Osteocyte (in vitro differentiated cells): ENCODE results near the gene KNG1. TPM values are rescaled to one million over a fixed set of nuclear protein-coding genes. Genes with fewer than 3 reads are reported as not detected.
"Not testable (repeated sequence)": the region's sequence is repeated elsewhere in the genome, so short reads cannot be mapped to it uniquely, and the experiment has no call there.

ENCODE experiments used
- DNase-seq: peaks from one replicate; pipeline ENCODE4 v3.0.0; 2021; ENCODE audit warnings: mixed read lengths; ENCODE audit not compliant: unreplicated experiment; ENCODE audit errors: extremely low spot score
- H3K27ac Mint-ChIP-seq: one replicate; pipeline ENCODE4 v1.8.0; 2021; ENCODE audit warnings: mild to moderate bottlenecking, mixed read lengths; ENCODE audit not compliant: unreplicated experiment
- H3K27me3 Mint-ChIP-seq: one replicate; pipeline ENCODE4 v1.8.0; 2021; ENCODE audit warnings: mixed read lengths; ENCODE audit not compliant: unreplicated experiment
- H3K36me3 Mint-ChIP-seq: one replicate; pipeline ENCODE4 v1.8.0; 2021; ENCODE audit warnings: mixed read lengths; ENCODE audit not compliant: unreplicated experiment
- H3K4me1 Mint-ChIP-seq: one replicate; pipeline ENCODE4 v1.8.0; 2021; ENCODE audit warnings: mixed read lengths; ENCODE audit not compliant: unreplicated experiment
- H3K4me3 Mint-ChIP-seq: one replicate; pipeline ENCODE4 v1.8.0; 2021; ENCODE audit warnings: mild to moderate bottlenecking, moderate library complexity, mixed read lengths; ENCODE audit not compliant: unreplicated experiment
- H3K9me3 Mint-ChIP-seq: one replicate; pipeline ENCODE4 v1.8.0; 2021; ENCODE audit warnings: mixed read lengths; ENCODE audit not compliant: unreplicated experiment
- total RNA-seq: library from RNA; stranded (reverse); gene quantifications from 2 replicates; pipeline ENCODE4 v1.2.1, GENCODE V29; 2021
- TF ChIP-seq, protein P1 (sequence below): fragments of 200-600 bp; sonication (generic); IDR thresholded peaks from 2 replicates; pipeline ENCODE4 v1.5.0; 2021; ENCODE audit warnings: antibody characterized with exemption, mild to moderate bottlenecking, moderate library complexity

The KNG1 gene
- total RNA-seq, 1 donor from 2014 or later = not detected

DNA sequence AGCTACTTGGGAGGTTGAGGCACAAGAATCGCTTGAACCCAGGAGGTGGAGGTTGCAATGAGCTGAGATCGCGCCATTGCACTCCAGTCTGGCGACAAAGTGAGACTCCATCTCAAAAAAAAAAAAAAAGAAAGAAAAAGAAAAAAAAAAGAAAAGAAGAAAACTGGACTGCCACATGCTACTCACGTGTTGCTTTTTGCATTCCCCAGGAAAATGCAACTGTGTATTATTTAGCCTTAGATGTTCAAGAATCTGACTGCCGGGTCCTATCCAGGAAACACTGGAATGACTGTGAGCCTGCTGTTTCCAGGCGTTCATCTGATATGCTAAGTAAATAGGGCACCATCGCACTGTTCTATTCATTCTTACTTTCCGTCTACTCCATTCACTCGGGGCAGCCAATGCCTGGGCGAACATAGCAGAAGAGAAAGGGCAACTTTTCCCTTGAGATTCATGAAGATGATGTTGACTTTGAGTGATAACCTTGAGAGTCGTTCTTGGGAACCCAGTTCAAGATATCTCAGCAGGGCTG lies 30.0 kb upstream of the KNG1 start:
- H3K27me3 Mint-ChIP-seq = peaks cover 37% of the 10 kb centered on the region
- no peaks in the 10 kb centered on the region for H3K4me1 Mint-ChIP-seq

DNA sequence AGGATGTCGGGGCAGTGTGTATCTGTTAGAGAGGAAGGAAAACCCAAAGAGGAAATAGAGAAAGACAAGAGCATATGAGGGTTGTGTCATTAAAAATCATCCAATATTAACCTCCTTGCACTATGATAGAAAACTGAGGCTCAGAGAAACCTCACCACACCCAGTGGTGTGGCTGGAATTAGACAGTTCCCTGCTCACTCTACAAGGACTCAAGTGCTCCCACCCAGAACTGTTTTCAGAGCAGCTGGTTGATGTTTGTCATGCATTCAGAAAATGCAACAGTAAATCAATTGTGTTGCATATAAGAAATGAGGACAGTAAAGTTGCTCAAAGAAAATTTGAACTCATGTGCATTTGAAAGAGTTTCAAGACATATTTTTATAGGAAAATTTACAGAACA lies 26.9 kb upstream of the KNG1 start:
- peaks cover 38% of the 10 kb centered on the region for H3K27me3 Mint-ChIP-seq
- not testable (repeated sequence) for H3K4me1 Mint-ChIP-seq, DNase-seq, H3K9me3 Mint-ChIP-seq, H3K27ac Mint-ChIP-seq, H3K36me3 Mint-ChIP-seq, H3K4me3 Mint-ChIP-seq

More for the DNA sequence above, 30.0 kb upstream of the KNG1 start:
- Mint-ChIP-seq H3K4me3 (no peak overlapping the region), H3K9me3 (peaks cover 7% of the 10 kb centered on the region), H3K36me3 (no peaks in the 10 kb centered on the region), H3K27ac (no peak overlapping the region)
- no peak for DNase-seq
- TF ChIP-seq, protein P1, sequence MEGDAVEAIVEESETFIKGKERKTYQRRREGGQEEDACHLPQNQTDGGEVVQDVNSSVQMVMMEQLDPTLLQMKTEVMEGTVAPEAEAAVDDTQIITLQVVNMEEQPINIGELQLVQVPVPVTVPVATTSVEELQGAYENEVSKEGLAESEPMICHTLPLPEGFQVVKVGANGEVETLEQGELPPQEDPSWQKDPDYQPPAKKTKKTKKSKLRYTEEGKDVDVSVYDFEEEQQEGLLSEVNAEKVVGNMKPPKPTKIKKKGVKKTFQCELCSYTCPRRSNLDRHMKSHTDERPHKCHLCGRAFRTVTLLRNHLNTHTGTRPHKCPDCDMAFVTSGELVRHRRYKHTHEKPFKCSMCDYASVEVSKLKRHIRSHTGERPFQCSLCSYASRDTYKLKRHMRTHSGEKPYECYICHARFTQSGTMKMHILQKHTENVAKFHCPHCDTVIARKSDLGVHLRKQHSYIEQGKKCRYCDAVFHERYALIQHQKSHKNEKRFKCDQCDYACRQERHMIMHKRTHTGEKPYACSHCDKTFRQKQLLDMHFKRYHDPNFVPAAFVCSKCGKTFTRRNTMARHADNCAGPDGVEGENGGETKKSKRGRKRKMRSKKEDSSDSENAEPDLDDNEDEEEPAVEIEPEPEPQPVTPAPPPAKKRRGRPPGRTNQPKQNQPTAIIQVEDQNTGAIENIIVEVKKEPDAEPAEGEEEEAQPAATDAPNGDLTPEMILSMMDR = no peak

DNA sequence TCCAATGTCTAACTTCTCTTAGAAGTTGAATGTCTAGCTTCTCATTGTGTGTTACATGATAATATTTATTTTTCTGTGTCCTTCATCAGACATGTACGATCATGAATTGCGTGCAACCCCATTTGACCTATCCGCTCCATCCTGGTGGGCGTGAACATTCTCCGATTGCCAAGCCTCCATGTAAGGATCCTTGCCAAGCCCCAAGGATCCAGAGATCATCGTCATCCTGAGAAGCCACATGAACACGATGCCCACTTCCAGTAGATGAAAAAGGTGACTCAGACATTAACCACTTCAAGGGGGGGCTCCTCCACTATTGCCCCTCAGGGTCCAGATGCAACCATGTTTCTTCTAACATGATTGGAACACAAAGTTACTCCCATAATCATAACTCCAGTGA lies 25.5 kb upstream of the KNG1 start:
- no peak overlapping the region for H3K4me3 Mint-ChIP-seq
- no peaks in the 10 kb centered on the region for H3K4me1 Mint-ChIP-seq
- no peaks in the 10 kb centered on the region for H3K36me3 Mint-ChIP-seq
- no peak overlapping the region for H3K27ac Mint-ChIP-seq
- H3K9me3 Mint-ChIP-seq = no peaks in the 10 kb centered on the region
- H3K27me3 Mint-ChIP-seq = peaks cover 35% of the 10 kb centered on the region
- TF ChIP-seq, protein P1 = no peak
- DNase-seq = no peak

DNA sequence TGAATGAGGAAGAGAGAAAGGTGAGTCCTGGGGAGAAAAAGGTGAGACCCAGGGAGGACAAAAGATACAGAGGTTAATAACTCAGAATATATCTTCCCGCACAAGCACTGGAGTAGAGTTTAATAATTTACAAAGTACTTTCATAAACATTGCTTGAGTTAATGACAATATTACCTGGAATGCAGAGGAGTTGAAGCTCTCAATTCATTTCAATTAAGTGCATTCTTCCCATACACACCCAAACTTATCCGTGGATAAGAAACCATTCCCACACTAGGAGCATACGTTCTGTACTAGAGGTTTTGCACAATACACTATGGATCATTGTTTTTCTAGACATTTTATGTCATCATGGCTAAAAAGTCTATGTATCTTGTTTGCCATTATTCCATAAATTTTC lies 23.3 kb upstream of the KNG1 start:
- peaks cover 26% of the 10 kb centered on the region for H3K27me3 Mint-ChIP-seq
- no peaks in the 10 kb centered on the region for H3K36me3 Mint-ChIP-seq
- H3K27ac Mint-ChIP-seq = no peak overlapping the region
- H3K9me3 Mint-ChIP-seq = no peaks in the 10 kb centered on the region
- TF ChIP-seq, protein P1 = no peak
- no peaks in the 10 kb centered on the region for H3K4me1 Mint-ChIP-seq
- H3K4me3 Mint-ChIP-seq = no peak overlapping the region
- DNase-seq = no peak

DNA sequence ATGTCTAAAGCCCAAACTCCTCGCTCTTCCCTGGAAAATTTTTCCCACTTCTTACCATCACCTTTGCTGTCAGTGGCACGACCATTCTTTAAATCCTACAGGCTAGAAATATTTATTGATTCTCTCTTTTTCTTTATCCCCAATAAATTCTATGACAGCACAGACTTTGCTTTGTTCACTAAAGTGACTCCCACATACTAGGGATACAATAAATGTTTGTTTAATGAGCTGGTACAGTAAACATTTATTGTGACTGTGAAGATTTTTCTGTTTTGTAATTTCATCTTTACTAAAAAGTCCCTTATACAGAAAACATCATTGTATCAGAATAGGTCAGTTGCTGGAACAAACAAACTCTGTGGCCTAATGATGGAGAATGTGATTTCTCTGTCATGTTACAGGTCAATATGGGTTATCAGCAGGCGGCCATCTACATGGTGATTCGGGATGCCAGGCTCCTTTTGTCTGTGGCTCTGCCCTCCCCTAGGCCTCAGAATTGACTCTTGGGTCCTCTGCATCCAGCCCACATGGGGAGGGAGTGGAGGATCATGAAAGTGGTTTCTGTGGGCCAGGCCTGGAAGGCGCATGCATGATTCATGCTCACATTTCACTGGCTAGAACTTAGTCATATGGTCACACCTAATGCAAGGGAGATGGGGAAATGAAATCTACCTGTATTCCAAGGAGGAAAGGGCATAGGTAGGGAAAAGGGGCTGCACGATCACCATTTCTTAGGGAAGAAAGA lies 22.7 kb upstream of the KNG1 start:
- Mint-ChIP-seq H3K4me1 (no peaks in the 10 kb centered on the region), H3K9me3 (no peaks in the 10 kb centered on the region), H3K36me3 (no peaks in the 10 kb centered on the region), H3K27ac (no peak overlapping the region), H3K27me3 (peaks cover 25% of the 10 kb centered on the region), H3K4me3 (no peak overlapping the region)
- TF ChIP-seq, protein P1 = no peak
- DNase-seq = no peak
